Sigmoid colon (tissue), 7 donors: ENCODE data around the gene DCDC1. TPM values are rescaled to one million over a fixed set of nuclear protein-coding genes. Genes with fewer than 3 reads are reported as not detected.

Experiments used
- DNase-seq: peaks from one replicate; pipeline ENCODE4 v3.0.0-alpha.2; 2019
- H3K27ac ChIP-seq, 4 donors: fragments of 200-600 bp; sonication (generic); one replicate each; pipeline ENCODE4 v1.5.1; 2016 to 2019; ENCODE audit warnings: mild to moderate bottlenecking in 1 of 4
- H3K27me3 ChIP-seq, 3 donors: fragments of 200-600 bp; sonication (generic); one replicate each; pipeline ENCODE4 v1.5.1; 2019; ENCODE audit warnings: mild to moderate bottlenecking in 1 of 3
- H3K36me3 ChIP-seq, 4 donors: fragments of 200-600 bp; sonication (generic); one replicate each; pipeline ENCODE4 v1.5.1; 2016 to 2019
- H3K4me1 ChIP-seq, 4 donors: fragments of 200-600 bp; sonication (generic); one replicate each; pipeline ENCODE4 v1.5.1; 2017 to 2019
- H3K4me3 ChIP-seq, 4 donors: fragments of 200-600 bp; sonication (generic); one replicate each; pipeline ENCODE4 v1.5.1; 2017 to 2019; ENCODE audit warnings: mild to moderate bottlenecking in 2 of 4, moderate library complexity in 1 of 4
- H3K9me3 ChIP-seq, 4 donors: fragments of 200-600 bp in 3 of 4; sonication (generic) in 3 of 4; one replicate each; pipeline versions ENCODE4 v1.5.1 to v1.6.1; 2013 to 2019
- CTCF ChIP-seq, 4 experiments: fragments of 450-650 bp in 3 of 4; fragments of 200-600 bp in 1 of 4; IDR thresholded peaks; one replicate each; pipeline ENCODE4 v1.5.1; 2016 to 2019; ENCODE audit warnings: antibody characterized with exemption in 4 of 4, mild to moderate bottlenecking in 3 of 4, moderate library complexity in 2 of 4
- EP300 ChIP-seq, 4 donors: sonication (generic); formaldehyde crosslinking; IDR thresholded peaks; one replicate each; pipeline ENCODE4 v1.6.1; 2017; ENCODE audit warnings: antibody characterized with exemption in 4 of 4
- POLR2A ChIP-seq, 2 donors: fragments of 450-650 bp; IDR thresholded peaks; one replicate each; pipeline ENCODE4 v1.6.1; 2016; ENCODE audit warnings: antibody characterized with exemption in 2 of 2, mild to moderate bottlenecking in 2 of 2, moderate library complexity in 2 of 2
- POLR2AphosphoS5 ChIP-seq, 4 donors: sonication (generic); formaldehyde crosslinking; IDR thresholded peaks; one replicate each; pipeline ENCODE4 v1.6.1; 2017; ENCODE audit warnings: antibody characterized with exemption in 4 of 4
- WGBS, 2 donors: extraction: QIAGEN DNeasy Blood & Tissue Kit; methylation state at CpG; one replicate each; pipeline ENCODE4 v1.1.7; 2013; 5-methylcytosine and 5-hydroxymethylcytosine counted together
- intact Hi-C: fragments of 100-400 bp; cut with DNase I; formaldehyde crosslinking; loops from one replicate; pipeline ENCODE4 v1.15.1; 2023
- polyA plus RNA-seq, 3 donors: library from polyadenylated mRNA; stranded (reverse); fragments of 200-250 nt; gene quantifications; one replicate each; pipeline ENCODE4 v1.2.3, GENCODE V29; 2013
- total RNA-seq, 4 donors: library from RNA; depleted of rRNA; stranded (reverse); fragments of >200 nt; gene quantifications; one replicate each; pipeline ENCODE4 v1.1.0, GENCODE V29; 2016
- donor health status: healthy with polysubstance abuse.
- donor health status: Bipolar disorder and iron deficiency.
- donor health status: healthy.

DCDC1 gene
- total and polyA plus RNA-seq, 7 donors: 0.06 to 1.1 (median 0.30) TPM; not detected in 3

- intact Hi-C loops: no loop called here
- no peaks in the 10 kb centered on the region for H3K36me3 ChIP-seq
- H3K27me3 ChIP-seq: no peaks in the 10 kb centered on the region
- no peak for DNase-seq
- H3K9me3 ChIP-seq: no peaks in the 10 kb centered on the region
- TF ChIP-seq POLR2AphosphoS5 (IDR thresholded peaks at IDR 0.05) (no peak), EP300 (IDR thresholded peaks at IDR 0.05) (no peak), CTCF (IDR thresholded peaks at IDR 0.05) (no peak), POLR2A (IDR thresholded peaks at IDR 0.05) (no peak)
- 89 to 91% methylated on average over 4 of the region's 4 CpGs for WGBS, 2 donors
- no peak overlapping the region for H3K4me3 ChIP-seq
- no peak overlapping the region for H3K27ac ChIP-seq
- H3K4me1 ChIP-seq: no peaks in the 10 kb centered on the region
Observed at GRCh38 chr11:31415435-31415834, 45.9 kb upstream of the DCDC1 start.

GRCh38 chr11:31414338-31414737, 44.8 kb upstream of the DCDC1 start:
- Histone ChIP-seq H3K9me3 (no peaks in the 10 kb centered on the region), H3K27me3 (no peaks in the 10 kb centered on the region), H3K27ac (no peak overlapping the region), H3K4me3 (no peak overlapping the region), H3K4me1 (no peaks in the 10 kb centered on the region), H3K36me3 (no peaks in the 10 kb centered on the region)
- DNase-seq: no peak
- intact Hi-C loops: no loop called here
- no peak for TF ChIP-seq CTCF (IDR thresholded peaks at IDR 0.05)
- TF ChIP-seq POLR2AphosphoS5 (IDR thresholded peaks at IDR 0.05): no peak
- TF ChIP-seq POLR2A (IDR thresholded peaks at IDR 0.05): no peak
- TF ChIP-seq EP300 (IDR thresholded peaks at IDR 0.05): no peak
- WGBS, 2 donors: 84 to 91% methylated on average over 3 of the region's 3 CpGs

GRCh38 chr11:31412946-31413345, 43.4 kb upstream of the DCDC1 start:
- intact Hi-C loops: no loop called here
- Histone ChIP-seq H3K9me3 (no peaks in the 10 kb centered on the region), H3K36me3 (no peaks in the 10 kb centered on the region), H3K27ac (no peak overlapping the region), H3K4me3 (no peak overlapping the region), H3K27me3 (no peaks in the 10 kb centered on the region), H3K4me1 (no peaks in the 10 kb centered on the region)
- 97% methylated on average over 2 of the region's 2 CpGs for WGBS, 2 donors
- DNase-seq: no peak
- TF ChIP-seq CTCF (IDR thresholded peaks at IDR 0.05): no peak
- no peak for TF ChIP-seq POLR2AphosphoS5 (IDR thresholded peaks at IDR 0.05)
- no peak for TF ChIP-seq EP300 (IDR thresholded peaks at IDR 0.05)
- TF ChIP-seq POLR2A (IDR thresholded peaks at IDR 0.05): no peak

GRCh38 chr11:31408201-31408600, 38.7 kb upstream of the DCDC1 start:
- intact Hi-C loops: no loop called here
- Histone ChIP-seq H3K9me3 (no peaks in the 10 kb centered on the region), H3K4me1 (peaks cover 0 to 6% (median 0%) of the 10 kb centered on the region in 4 donors), H3K27ac (no peak overlapping the region), H3K27me3 (no peaks in the 10 kb centered on the region), H3K4me3 (no peak overlapping the region), H3K36me3 (no peaks in the 10 kb centered on the region)
- WGBS, 2 donors: 98% methylated on average over 2 of the region's 2 CpGs
- no peak for DNase-seq
- TF ChIP-seq CTCF (IDR thresholded peaks at IDR 0.05) (no peak), POLR2AphosphoS5 (IDR thresholded peaks at IDR 0.05) (no peak), EP300 (IDR thresholded peaks at IDR 0.05) (no peak), POLR2A (IDR thresholded peaks at IDR 0.05) (no peak)

GRCh38 chr11:31404614-31405013, 35.1 kb upstream of the DCDC1 start:
- intact Hi-C loops: no loop called here
- TF ChIP-seq POLR2AphosphoS5 (IDR thresholded peaks at IDR 0.05) (no peak), CTCF (IDR thresholded peaks at IDR 0.05) (no peak), EP300 (IDR thresholded peaks at IDR 0.05) (no peak), POLR2A (IDR thresholded peaks at IDR 0.05) (no peak)
- no peaks in the 10 kb centered on the region for H3K9me3 ChIP-seq
- no peak for DNase-seq
- H3K4me3 ChIP-seq: no peak overlapping the region
- peaks cover 0 to 6% (median 0%) of the 10 kb centered on the region in 4 donors for H3K4me1 ChIP-seq
- no peaks in the 10 kb centered on the region for H3K27me3 ChIP-seq
- no peaks in the 10 kb centered on the region for H3K36me3 ChIP-seq
- H3K27ac ChIP-seq: no peak overlapping the region
